ENCODE data around the gene FOXN3. TPM values are rescaled to one million over a fixed set of nuclear protein-coding genes. Genes with fewer than 3 reads are reported as not detected.

FOXN3 gene
- total RNA-seq, 2 donors from 2014 or later: 141 to 150 TPM

GRCh38 chr14:89420502-89420901, 3.5 kb upstream of the FOXN3 start:
- Histone ChIP-seq H3K36me3 (no peaks in the 10 kb centered on the region), H3K27me3 (replicated peaks; ENCODE audit: insufficient read depth) (no peaks in the 10 kb centered on the region), H3K27ac (peak overlapping the region in 1 of 2 donors; percentile 27), H3K4me1 (ENCODE audit: control insufficient read depth in 1 of 2, low read depth in 2 of 2) (peaks cover 16 to 30% of the 10 kb centered on the region in 2 donors), H3K9me3 (no peaks in the 10 kb centered on the region), H3K4me3 (no peak overlapping the region)
- TF ChIP-seq CTCF (IDR thresholded peaks at IDR 0.05): no peak
- no peak for DNase-seq (ENCODE audit: low spot score)
- no peak for ATAC-seq (ENCODE audit: insufficient number of reproducible peaks, low FRiP score, low read depth)

- Histone ChIP-seq H3K4me1 (ENCODE audit: control insufficient read depth in 1 of 2, low read depth in 2 of 2) (peaks cover 16 to 30% of the 10 kb centered on the region in 2 donors), H3K36me3 (no peaks in the 10 kb centered on the region), H3K4me3 (no peak overlapping the region), H3K27me3 (replicated peaks; ENCODE audit: insufficient read depth) (no peaks in the 10 kb centered on the region), H3K27ac (peak overlapping the region in 1 of 2 donors; percentile 27), H3K9me3 (no peaks in the 10 kb centered on the region)
- no peak for DNase-seq (ENCODE audit: low spot score)
- TF ChIP-seq CTCF (IDR thresholded peaks at IDR 0.05): no peak
- ATAC-seq (ENCODE audit: insufficient number of reproducible peaks, low FRiP score, low read depth): no peak
Observed at GRCh38 chr14:89419973-89420482, 3.0 kb upstream of the FOXN3 start.

GRCh38 chr14:89418976-89419375, 1.9 kb upstream of the FOXN3 start:
- no peak for TF ChIP-seq CTCF (IDR thresholded peaks at IDR 0.05)
- no peak overlapping the region for H3K4me3 ChIP-seq
- no peaks in the 10 kb centered on the region for H3K36me3 ChIP-seq
- H3K27ac ChIP-seq: peak overlapping the region; percentile 8 to 99
- DNase-seq (ENCODE audit: low spot score) (no peak), ATAC-seq (ENCODE audit: insufficient number of reproducible peaks, low FRiP score, low read depth) (no peak)
- no peaks in the 10 kb centered on the region for H3K27me3 ChIP-seq (replicated peaks; ENCODE audit: insufficient read depth)
- H3K4me1 ChIP-seq (ENCODE audit: control insufficient read depth in 1 of 2, low read depth in 2 of 2): peaks cover 23 to 40% of the 10 kb centered on the region in 2 donors
- H3K9me3 ChIP-seq: no peaks in the 10 kb centered on the region

- no peak for ATAC-seq (ENCODE audit: insufficient number of reproducible peaks, low FRiP score, low read depth)
- H3K27ac ChIP-seq: peak overlapping the region; percentile 98 to 99
- H3K4me3 ChIP-seq: peak overlapping the region; percentile 100
- no peak for DNase-seq (ENCODE audit: low spot score)
- H3K9me3 ChIP-seq: no peaks in the 10 kb centered on the region
- no peaks in the 10 kb centered on the region for H3K27me3 ChIP-seq (replicated peaks; ENCODE audit: insufficient read depth)
- peaks cover 23 to 42% of the 10 kb centered on the region in 2 donors for H3K4me1 ChIP-seq (ENCODE audit: control insufficient read depth in 1 of 2, low read depth in 2 of 2)
- TF ChIP-seq CTCF (IDR thresholded peaks at IDR 0.05): no peak
- no peaks in the 10 kb centered on the region for H3K36me3 ChIP-seq
Observed at GRCh38 chr14:89418452-89418851, 1.4 kb upstream of the FOXN3 start.

GRCh38 chr14:89417465-89418225, 612 bp upstream of the FOXN3 start:
- H3K27ac ChIP-seq: peak overlapping the region; percentile 98 to 99
- no peaks in the 10 kb centered on the region for H3K36me3 ChIP-seq
- no peak for DNase-seq (ENCODE audit: low spot score)
- peak; percentile 48 for TF ChIP-seq CTCF (IDR thresholded peaks at IDR 0.05)
- peaks cover 18 to 40% of the 10 kb centered on the region in 2 donors for H3K4me1 ChIP-seq (ENCODE audit: control insufficient read depth in 1 of 2, low read depth in 2 of 2)
- H3K9me3 ChIP-seq: no peaks in the 10 kb centered on the region
- no peaks in the 10 kb centered on the region for H3K27me3 ChIP-seq (replicated peaks; ENCODE audit: insufficient read depth)
- peak; percentile 27 for ATAC-seq (ENCODE audit: insufficient number of reproducible peaks, low FRiP score, low read depth)
- peak overlapping the region; percentile 100 for H3K4me3 ChIP-seq
